ENCODE measurements around the gene OR5A2. TPM values are rescaled to one million over a fixed set of nuclear protein-coding genes. Genes with fewer than 3 reads are reported as not detected.

Gene OR5A2
- total RNA-seq, 2 experiments from 2014 or later: not detected

GRCh38 chr11:59368238-59369022, 57.8 kb downstream of the OR5A2 start:
- peaks cover 13% of the 10 kb centered on the region for H3K27me3 Mint-ChIP-seq
- ChIA-PET POLR2A (no interaction called here), CTCF (no interaction called here)
- H3K27ac Mint-ChIP-seq: no peak overlapping the region
- H3K4me3 Mint-ChIP-seq: no peak overlapping the region
- no peaks in the 10 kb centered on the region for H3K4me1 Mint-ChIP-seq (ENCODE audit: low read depth)
- no peak for DNase-seq
- intact Hi-C loops (cut with micrococcal nuclease): no loop called here
- no peaks in the 10 kb centered on the region for H3K36me3 Mint-ChIP-seq
- H3K9me3 Mint-ChIP-seq: peaks cover 8% of the 10 kb centered on the region

Other genes starting within 250 kb of the OR5A2 start
- gene MPEG1, start 213.5 kb downstream of the OR5A2 start, total RNA-seq: not detected
- gene OR5AN1, start 67.5 kb downstream of the OR5A2 start, total RNA-seq: not detected
- not detected for gene OR5A1, start 10.1 kb upstream of the OR5A2 start, total RNA-seq
- gene OR4D6, start 30.5 kb upstream of the OR5A2 start, total RNA-seq: not detected
- gene OR4D10, start 46.9 kb upstream of the OR5A2 start, total RNA-seq: not detected
- gene OR4D11, start 77.2 kb upstream of the OR5A2 start, total RNA-seq: not detected
- not detected for gene OR4D9, start 85.1 kb upstream of the OR5A2 start, total RNA-seq
- gene OSBP, start 189.4 kb upstream of the OR5A2 start, total RNA-seq: 10 to 100 TPM; 37.2 to 40.9 TPM
- gene PATL1, start 242.6 kb upstream of the OR5A2 start, total RNA-seq: 10 to 100 TPM; 58.3 to 62.3 TPM

Measured in activated CD4-positive, alpha-beta memory T cell treated with anti-CD3 and anti-CD28 coated beads for 36 hours (primary cell).